T-helper 2 cell treated with Interferon-gamma antibody and Interleukin-4, amounts not matched to agents 100 ng/mL and 5 ng/mL, for 36 hours (primary cell): ENCODE results near the gene RAB40B. TPM values are rescaled to one million over a fixed set of nuclear protein-coding genes. Genes with fewer than 3 reads are reported as not detected.
"Not testable (repeated sequence)": the region's sequence is repeated elsewhere in the genome, so short reads cannot be mapped to it uniquely, and the experiment has no call there.

Experiments
- intact Hi-C: fragments of 100-400 bp; cut with micrococcal nuclease; formaldehyde crosslinking; loops from one replicate; pipeline ENCODE4 v1.15.1; 2023
- total RNA-seq: library from RNA; stranded (reverse); gene quantifications from 2 replicates; pipeline ENCODE4 v1.2.3, GENCODE V29; 2022

RAB40B gene
- total RNA-seq, 1 donor from 2014 or later, result 1.1 TPM

- intact Hi-C loops, result not testable (repeated sequence)
Observed at GRCh38 chr17:82654611-82655010, 43.9 kb downstream of the RAB40B start.

- intact Hi-C loops, result no loop called here
Observed at GRCh38 chr17:82653651-82654528, 44.6 kb downstream of the RAB40B start.

DNA sequence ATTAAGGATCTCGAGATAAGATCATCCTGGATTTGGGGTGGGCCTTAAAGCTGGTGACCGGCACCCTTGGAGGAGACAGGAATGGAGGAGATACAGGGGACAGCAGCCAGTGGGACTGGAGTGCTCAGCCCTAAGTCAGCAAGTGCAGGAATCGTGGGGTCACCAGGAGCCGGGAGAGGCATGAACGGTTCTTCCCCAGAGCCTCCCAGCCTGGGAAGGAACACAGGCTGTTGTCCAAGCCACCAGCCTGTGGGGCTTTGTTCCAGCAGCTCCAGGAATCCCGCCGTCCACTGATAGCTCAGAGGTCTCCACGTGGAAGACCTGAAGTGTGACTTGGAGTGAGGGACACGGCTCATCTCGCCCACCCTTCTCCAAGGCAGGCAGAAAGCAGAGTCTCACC, 47.8 kb downstream of the RAB40B start:
- intact Hi-C loops, result no loop called here

GRCh38 chr17:82649501-82650261, 48.8 kb downstream of the RAB40B start:
- intact Hi-C loops, result loop anchor here (2.0 kb wide), 2 partner anchors 67 to 231 kb away; partner anchors contain the start of genes FN3KRP, HEXD and OGFOD3

GRCh38 chr17:82648742-82649331, 49.7 kb downstream of the RAB40B start:
- intact Hi-C loops, result loop anchor here (1.0 to 2.0 kb wide), 3 partner anchors 68 to 230 kb away; partner anchors contain the start of genes FN3KRP, HEXD and OGFOD3

DNA sequence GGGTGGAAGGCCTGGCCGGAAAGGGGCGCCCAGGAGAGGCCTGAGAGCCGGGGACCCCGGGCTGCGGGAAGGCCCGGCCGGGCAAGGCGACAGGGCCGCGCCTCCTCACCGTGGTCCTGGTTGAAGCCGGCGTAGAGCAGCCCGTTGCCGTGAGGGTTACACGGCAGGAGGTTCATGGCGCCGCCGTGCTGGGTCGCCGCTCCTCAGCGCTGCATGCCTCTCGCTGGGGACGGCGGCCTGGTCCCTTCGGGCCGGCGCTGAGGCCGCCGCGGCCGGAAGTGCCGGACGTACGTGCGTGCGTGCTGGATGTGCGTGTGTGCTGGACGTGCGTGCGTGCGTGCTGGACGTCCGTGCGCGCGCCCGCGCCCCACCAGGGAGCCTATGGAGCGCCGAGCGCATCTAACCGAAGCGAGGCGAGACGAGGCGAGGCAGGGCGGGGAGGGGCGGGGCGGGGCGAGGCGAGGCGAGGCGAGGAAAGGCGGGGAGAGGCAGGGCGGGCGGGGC, 50.3 kb downstream of the RAB40B start, which contains the start of gene WDR45B:
Gene WDR45B (minus strand): TSS at position 280 of the 504 bp plus-strand sequence. CDS start 104 bp downstream, at position 176.
- intact Hi-C loops, result loop anchor here (1.0 to 2.0 kb wide), 3 partner anchors 69 to 229 kb away; partner anchors contain the start of genes FN3KRP, HEXD and OGFOD3

- intact Hi-C loops, result loop anchor here (1.0 to 2.0 kb wide), 3 partner anchors 69 to 229 kb away; partner anchors contain the start of genes FN3KRP, HEXD and OGFOD3
Observed at GRCh38 chr17:82647593-82648164, 50.8 kb downstream of the RAB40B start.

GRCh38 chr17:82645516-82645915, 53.0 kb downstream of the RAB40B start:
- intact Hi-C loops, result no loop called here

- intact Hi-C loops, result no loop called here
Observed at GRCh38 chr17:82644148-82644547, 54.4 kb downstream of the RAB40B start.

GRCh38 chr17:82642022-82642421, 56.5 kb downstream of the RAB40B start:
- intact Hi-C loops, result no loop called here

- intact Hi-C loops, result no loop called here
Observed at GRCh38 chr17:82640036-82640435, 58.5 kb downstream of the RAB40B start.

DNA sequence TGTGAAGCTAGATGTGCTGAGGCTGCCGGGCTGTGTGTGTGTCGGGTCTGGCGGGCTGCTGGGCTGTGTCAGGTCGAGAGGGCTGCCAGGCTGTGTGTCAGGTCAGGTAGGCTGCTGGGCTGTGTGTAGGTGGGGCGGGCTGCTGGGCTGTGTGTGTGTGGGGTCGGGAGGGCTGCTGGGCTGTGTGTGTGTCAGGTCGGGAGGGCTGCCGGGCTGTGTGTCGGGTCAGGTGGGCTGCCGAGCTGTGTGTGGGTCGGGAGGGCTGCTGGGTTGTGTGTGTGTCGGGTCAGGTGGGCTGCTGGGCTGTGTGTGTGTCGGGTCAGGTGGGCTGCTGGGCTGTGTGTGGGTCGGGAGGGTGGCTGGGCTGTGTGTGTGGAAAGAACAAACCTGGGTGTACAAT, 58.9 kb downstream of the RAB40B start:
- intact Hi-C loops, result no loop called here

DNA sequence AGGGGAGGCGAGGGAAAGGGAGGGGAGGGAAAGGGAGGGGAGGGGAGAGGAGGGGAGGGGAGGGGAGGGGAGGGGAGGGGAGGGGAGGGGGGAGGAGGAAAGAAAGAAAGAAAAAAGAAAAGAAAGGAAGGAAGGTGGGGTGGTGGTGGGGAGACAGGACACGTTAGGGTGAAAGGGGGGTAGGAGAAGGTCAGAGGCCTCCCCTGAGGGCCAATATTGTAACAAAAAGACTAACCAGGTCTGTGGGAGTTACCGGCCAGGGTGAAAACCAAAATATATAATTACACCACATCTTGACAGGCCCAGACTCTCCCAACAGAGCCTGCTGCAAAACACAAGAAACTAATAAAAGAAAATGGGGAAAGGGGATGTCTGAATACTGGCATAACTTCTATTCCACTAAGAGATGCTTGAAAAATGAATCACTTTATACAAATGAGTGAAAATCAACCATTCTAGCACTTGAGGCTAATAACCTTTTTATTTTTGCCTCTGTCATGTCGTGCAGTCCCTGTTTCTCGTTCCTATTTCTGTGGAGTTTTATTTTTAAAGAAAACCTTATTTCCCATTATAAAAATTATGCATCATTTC, 60.2 kb downstream of the RAB40B start:
- intact Hi-C loops, result no loop called here

DNA sequence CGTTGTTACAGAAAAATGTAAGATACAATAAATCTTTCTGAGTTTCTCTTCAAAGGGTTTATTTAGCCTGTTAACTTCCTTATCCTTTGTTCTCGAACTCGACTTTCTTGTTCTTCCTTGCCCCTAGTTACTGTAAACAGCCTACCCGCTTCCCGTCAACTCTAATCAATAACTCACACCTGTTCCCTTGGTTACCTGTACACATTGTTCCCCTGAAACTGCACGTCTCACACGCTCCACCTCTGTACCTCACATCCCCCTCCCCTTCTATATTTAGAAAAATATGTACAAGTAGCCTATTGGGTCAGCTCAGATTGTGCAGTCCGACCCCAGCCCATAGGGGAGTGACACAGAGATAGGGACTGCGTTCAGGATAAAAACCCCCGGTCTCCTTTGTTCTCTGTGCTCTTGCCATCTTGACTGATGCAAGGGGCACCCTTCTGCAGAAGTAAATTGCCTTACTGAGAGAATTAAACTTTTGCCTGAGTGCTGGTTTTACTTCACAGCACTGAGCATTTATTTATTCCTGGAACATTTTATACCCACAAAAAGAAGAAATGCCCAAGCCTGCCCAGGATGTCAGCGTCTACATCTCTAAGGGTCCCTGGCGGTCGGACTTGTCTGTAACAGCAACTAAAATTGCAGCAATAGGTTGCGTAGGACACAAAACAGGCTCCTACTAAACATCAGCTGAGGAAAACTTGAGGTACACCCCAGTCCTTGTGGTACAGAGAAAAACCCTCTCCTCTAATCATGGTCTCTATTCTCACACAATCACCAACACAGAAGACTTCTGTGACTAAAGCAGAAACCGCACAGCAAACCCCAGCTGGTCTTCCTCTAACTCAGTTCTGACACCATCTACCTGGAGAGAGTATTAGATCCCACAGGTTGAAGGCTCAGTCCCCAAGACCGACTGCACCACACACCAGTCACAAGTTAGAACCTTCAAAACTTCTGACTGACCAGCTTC, 61.6 kb downstream of the RAB40B start:
- intact Hi-C loops, result no loop called here

GRCh38 chr17:82633343-82633742, 65.2 kb downstream of the RAB40B start:
- intact Hi-C loops, result no loop called here

- intact Hi-C loops, result no loop called here
Observed at GRCh38 chr17:82632451-82632850, 66.0 kb downstream of the RAB40B start.

- intact Hi-C loops, result no loop called here
Observed at GRCh38 chr17:82631544-82631943, 67.0 kb downstream of the RAB40B start.

DNA sequence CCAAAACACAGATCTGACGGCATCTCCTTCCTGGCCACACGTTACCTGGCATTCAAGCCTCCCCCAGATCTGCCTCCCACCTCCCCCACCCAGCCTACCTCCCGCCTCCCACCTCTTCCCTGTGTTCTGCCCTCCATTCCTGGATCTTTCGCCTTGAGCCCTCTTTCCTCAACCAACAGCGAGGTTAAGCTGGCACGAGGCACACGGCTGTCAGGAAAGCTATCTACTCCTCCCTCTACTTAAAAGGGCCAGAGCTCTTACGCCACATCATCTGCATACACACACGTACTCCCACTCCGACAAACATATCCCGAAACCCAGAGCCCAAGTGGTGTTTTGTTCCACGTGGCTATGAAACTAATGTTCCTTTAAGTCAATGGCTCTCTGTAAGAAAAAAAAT, 68.3 kb downstream of the RAB40B start:
- intact Hi-C loops, result no loop called here

GRCh38 chr17:82629748-82630147, 68.8 kb downstream of the RAB40B start:
- intact Hi-C loops, result no loop called here
